ENCODE results near the gene FOCAD. TPM values are rescaled to one million over a fixed set of nuclear protein-coding genes. Genes with fewer than 3 reads are reported as not detected.

Gene FOCAD
- total RNA-seq, 1 experiment from 2014 or later = 43.3 TPM

DNA sequence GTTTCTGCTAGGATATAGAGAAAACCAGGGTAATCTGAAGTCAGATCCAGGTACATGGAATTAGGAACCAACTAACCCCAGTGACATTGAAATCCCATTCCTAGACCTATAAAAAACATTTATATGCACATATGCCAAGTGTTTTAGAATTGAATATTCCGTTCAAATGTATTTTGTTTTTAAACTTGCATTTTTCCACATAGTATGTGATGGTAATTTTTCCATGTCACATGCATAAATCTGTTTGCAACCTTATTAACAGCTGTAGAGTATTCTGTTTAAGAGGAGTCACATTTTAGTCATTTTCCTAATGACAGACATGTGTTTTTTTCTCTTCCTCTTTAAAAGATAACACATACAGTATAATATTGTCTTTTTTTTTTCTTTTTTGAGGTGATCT lies 50.2 kb downstream of the FOCAD start:
- Histone ChIP-seq H3K4ac (ENCODE audit: low read depth, low read length) (no peak overlapping the region), H3K4me1 (ENCODE audit: insufficient read depth, low read length) (no peaks in the 10 kb centered on the region), H2BK15ac (ENCODE audit: low read depth, low read length) (no peak overlapping the region), H3K79me1 (ENCODE audit: insufficient read depth, low read depth, low read length, poor library complexity, severe bottlenecking) (no peaks in the 10 kb centered on the region), H3K27ac (ENCODE audit: insufficient read length, low read depth, low read length) (no peak overlapping the region), H2BK5ac (ENCODE audit: insufficient read length, low read length) (no peak overlapping the region), H3T11ph (ENCODE audit: low read length) (no peak overlapping the region), H3K4me2 (ENCODE audit: insufficient read depth, insufficient read length, low read length) (no peak overlapping the region), H3K9me3 (ENCODE audit: control insufficient read depth, low read depth, low read length) (no peaks in the 10 kb centered on the region), H3K23me2 (ENCODE audit: insufficient read length, low read depth, low read length, poor library complexity, severe bottlenecking) (no peaks in the 10 kb centered on the region), H2BK12ac (ENCODE audit: insufficient read length, low read depth, low read length) (no peak overlapping the region), H2AFZ (ENCODE audit: low read length) (no peak overlapping the region), H3K27me3 (ENCODE audit: insufficient read depth, low read length) (no peaks in the 10 kb centered on the region), H3K14ac (ENCODE audit: insufficient read depth, low read length) (no peak overlapping the region), H4K91ac (ENCODE audit: insufficient read length, low read depth, low read length) (no peak overlapping the region), H3K23ac (ENCODE audit: insufficient read length, low read depth, low read length) (no peak overlapping the region), H3K79me2 (ENCODE audit: insufficient read depth, low read length) (no peaks in the 10 kb centered on the region), H2BK120ac (ENCODE audit: low read depth, low read length, poor library complexity, severe bottlenecking) (no peak overlapping the region), H4K8ac (replicated peaks; ENCODE audit: insufficient read length, low read depth, low read length) (no peak overlapping the region), H3K56ac (ENCODE audit: insufficient read length, low read depth, low read length) (no peak overlapping the region), H3K18ac (ENCODE audit: insufficient read length, low read depth, low read length) (no peak overlapping the region), H2BK20ac (ENCODE audit: low read depth, low read length, poor library complexity, severe bottlenecking) (no peak overlapping the region), H2AK5ac (ENCODE audit: insufficient read length, low read length) (no peak overlapping the region), H3K9ac (ENCODE audit: extremely low read depth, insufficient read length, low read length) (no peak overlapping the region), H4K5ac (ENCODE audit: insufficient read length, low read depth, low read length) (no peak overlapping the region), H4K20me1 (ENCODE audit: control insufficient read depth, insufficient read depth, insufficient read length) (no peaks in the 10 kb centered on the region)
- TF ChIP-seq, protein P1, sequence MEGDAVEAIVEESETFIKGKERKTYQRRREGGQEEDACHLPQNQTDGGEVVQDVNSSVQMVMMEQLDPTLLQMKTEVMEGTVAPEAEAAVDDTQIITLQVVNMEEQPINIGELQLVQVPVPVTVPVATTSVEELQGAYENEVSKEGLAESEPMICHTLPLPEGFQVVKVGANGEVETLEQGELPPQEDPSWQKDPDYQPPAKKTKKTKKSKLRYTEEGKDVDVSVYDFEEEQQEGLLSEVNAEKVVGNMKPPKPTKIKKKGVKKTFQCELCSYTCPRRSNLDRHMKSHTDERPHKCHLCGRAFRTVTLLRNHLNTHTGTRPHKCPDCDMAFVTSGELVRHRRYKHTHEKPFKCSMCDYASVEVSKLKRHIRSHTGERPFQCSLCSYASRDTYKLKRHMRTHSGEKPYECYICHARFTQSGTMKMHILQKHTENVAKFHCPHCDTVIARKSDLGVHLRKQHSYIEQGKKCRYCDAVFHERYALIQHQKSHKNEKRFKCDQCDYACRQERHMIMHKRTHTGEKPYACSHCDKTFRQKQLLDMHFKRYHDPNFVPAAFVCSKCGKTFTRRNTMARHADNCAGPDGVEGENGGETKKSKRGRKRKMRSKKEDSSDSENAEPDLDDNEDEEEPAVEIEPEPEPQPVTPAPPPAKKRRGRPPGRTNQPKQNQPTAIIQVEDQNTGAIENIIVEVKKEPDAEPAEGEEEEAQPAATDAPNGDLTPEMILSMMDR (conservative IDR thresholded peaks at IDR 0.05) = no peak
- Mint-ChIP-seq H3K36me3 (ENCODE audit: insufficient read depth in 1 of 3, low read depth in 3 of 3) (peaks cover 0 to 6% (median 0%) of the 10 kb centered on the region in 3 experiments; a peak in 2 of 7 replicates), H3K27me3 (ENCODE audit: low read depth) (no peaks in the 10 kb centered on the region), H3K27ac (no peak overlapping the region), H3K9me3 (no peaks in the 10 kb centered on the region), H3K4me3 (no peak overlapping the region), H3K4me1 (no peaks in the 10 kb centered on the region)
- no CpG with 5 or more reads among the region's 1 CpG for WGBS (ENCODE audit: extremely low coverage, insufficient read length, low lambda C conversion rate)
- DNase-seq = no peak
